Thyroid gland (tissue), 4 donors: ENCODE measurements around the gene RPAP2. TPM values are rescaled to one million over a fixed set of nuclear protein-coding genes. Genes with fewer than 3 reads are reported as not detected.

Source experiments
- DNase-seq, 2 donors: peaks; one replicate each; pipeline ENCODE4 v3.0.0-alpha.2; 2019
- H3K27ac ChIP-seq, 3 donors: fragments of 200-600 bp; sonication (generic); 1 replicate in 2 of 3; 2 replicates in 1 of 3; pipeline ENCODE4 v1.5.1; 2016 to 2019; ENCODE audit warnings: mild to moderate bottlenecking in 1 of 3, moderate library complexity in 1 of 3
- H3K27me3 ChIP-seq: fragments of 200-600 bp; sonication (generic); one replicate; pipeline ENCODE4 v1.5.1; 2019
- H3K36me3 ChIP-seq, 2 donors: fragments of 200-600 bp; sonication (generic); one replicate each; pipeline ENCODE4 v1.5.1; 2016 to 2019
- H3K4me1 ChIP-seq, 2 donors: fragments of 200-600 bp; sonication (generic); one replicate each; pipeline ENCODE4 v1.5.1; 2017 to 2019
- H3K4me3 ChIP-seq, 3 donors: fragments of 200-600 bp; sonication (generic); replicated peaks in 1 of 3; 1 replicate in 2 of 3; 2 replicates in 1 of 3; pipeline ENCODE4 v1.5.1; 2016; ENCODE audit warnings: mild to moderate bottlenecking in 1 of 3
- H3K9me3 ChIP-seq: fragments of 200-600 bp; sonication (generic); one replicate; pipeline ENCODE4 v1.5.1; 2017
- CTCF ChIP-seq, 6 experiments: fragments of 200-600 bp in 3 of 6; fragments of 450-650 bp in 3 of 6; sonication (generic) in 3 of 6; IDR thresholded peaks; one replicate each; pipeline ENCODE4 v1.5.1; 2016 to 2019; ENCODE audit warnings: antibody characterized with exemption in 6 of 6, mild to moderate bottlenecking in 2 of 6, inconsistent platforms in 1 of 6, moderate library complexity in 1 of 6
- POLR2A ChIP-seq, 2 donors: fragments of 450-650 bp; IDR thresholded peaks; one replicate each; pipeline ENCODE4 v1.6.1; 2017; ENCODE audit warnings: antibody characterized with exemption in 2 of 2, mild to moderate bottlenecking in 2 of 2, moderate library complexity in 1 of 2
- WGBS, 2 donors: methylation state at CpG; one replicate each; pipeline ENCODE4 v1.1.5; 2017; 5-methylcytosine and 5-hydroxymethylcytosine counted together
- intact Hi-C: fragments of 100-400 bp; cut with DNase I; formaldehyde crosslinking; loops from one replicate; pipeline ENCODE4 v1.15.1; 2023
- total RNA-seq, 4 donors: library from RNA; depleted of rRNA; stranded (reverse); fragments of >200 nt; gene quantifications; one replicate each; pipeline ENCODE4 v1.2.3, GENCODE V29; 2016

RPAP2 gene
- total RNA-seq, 4 donors from 2014 or later, result 8.7 to 28.0 (median 17.6) TPM

GRCh38 chr1:92410706-92411105, 111.8 kb downstream of the RPAP2 start:
- no peak overlapping the region for H3K4me3 ChIP-seq
- intact Hi-C loops, result no loop called here
- TF ChIP-seq CTCF (IDR thresholded peaks at IDR 0.05) (no peak), POLR2A (IDR thresholded peaks at IDR 0.05) (no peak)
- H3K27ac ChIP-seq, result no peak overlapping the region
- H3K27me3 ChIP-seq, result no peaks in the 10 kb centered on the region
- WGBS, 2 donors, result 50 to 67% methylated on average over 1 to 3 of the region's 3 CpGs
- DNase-seq, result no peak
- no peaks in the 10 kb centered on the region for H3K4me1 ChIP-seq
- H3K9me3 ChIP-seq, result no peaks in the 10 kb centered on the region
- H3K36me3 ChIP-seq, result no peaks in the 10 kb centered on the region

GRCh38 chr1:92411511-92411910, 112.7 kb downstream of the RPAP2 start:
- DNase-seq, result no peak
- Histone ChIP-seq H3K36me3 (no peaks in the 10 kb centered on the region), H3K27ac (no peak overlapping the region), H3K4me1 (no peaks in the 10 kb centered on the region), H3K27me3 (no peaks in the 10 kb centered on the region), H3K9me3 (no peaks in the 10 kb centered on the region), H3K4me3 (no peak overlapping the region)
- intact Hi-C loops, result no loop called here
- TF ChIP-seq CTCF (IDR thresholded peaks at IDR 0.05), result no peak
- no peak for TF ChIP-seq POLR2A (IDR thresholded peaks at IDR 0.05)
- 84 to 97% methylated on average over 1 of the region's 1 CpG for WGBS, 2 donors

- Histone ChIP-seq H3K9me3 (no peaks in the 10 kb centered on the region), H3K4me1 (no peaks in the 10 kb centered on the region), H3K27me3 (no peaks in the 10 kb centered on the region), H3K4me3 (no peak overlapping the region), H3K27ac (no peak overlapping the region), H3K36me3 (no peaks in the 10 kb centered on the region)
- TF ChIP-seq POLR2A (IDR thresholded peaks at IDR 0.05), result no peak
- TF ChIP-seq CTCF (IDR thresholded peaks at IDR 0.05), result no peak
- intact Hi-C loops, result no loop called here
- 34 to 41% methylated on average over 4 of the region's 4 CpGs for WGBS, 2 donors
- no peak for DNase-seq
These were observed 120.8 kb downstream of the RPAP2 start for GRCh38 chr1:92419642-92420041.

GRCh38 chr1:92424381-92424780, 125.5 kb downstream of the RPAP2 start:
- no peak for TF ChIP-seq CTCF (IDR thresholded peaks at IDR 0.05)
- no peak for TF ChIP-seq POLR2A (IDR thresholded peaks at IDR 0.05)
- no peak overlapping the region for H3K4me3 ChIP-seq
- WGBS, 2 donors, result 27 to 29% methylated on average over 4 of the region's 4 CpGs
- intact Hi-C loops, result no loop called here
- DNase-seq, result no peak
- no peaks in the 10 kb centered on the region for H3K9me3 ChIP-seq
- no peaks in the 10 kb centered on the region for H3K4me1 ChIP-seq
- no peaks in the 10 kb centered on the region for H3K36me3 ChIP-seq
- H3K27ac ChIP-seq, result no peak overlapping the region
- H3K27me3 ChIP-seq, result no peaks in the 10 kb centered on the region

- Histone ChIP-seq H3K27me3 (no peaks in the 10 kb centered on the region), H3K9me3 (no peaks in the 10 kb centered on the region), H3K4me3 (no peak overlapping the region), H3K36me3 (no peaks in the 10 kb centered on the region), H3K4me1 (no peaks in the 10 kb centered on the region), H3K27ac (no peak overlapping the region)
- intact Hi-C loops, result no loop called here
- TF ChIP-seq POLR2A (IDR thresholded peaks at IDR 0.05) (no peak), CTCF (IDR thresholded peaks at IDR 0.05) (no peak)
- 57 to 75% methylated on average over 2 of the region's 2 CpGs for WGBS, 2 donors
- no peak for DNase-seq
These were observed 126.8 kb downstream of the RPAP2 start for GRCh38 chr1:92425617-92426016.
